Measurements from ENCODE around the gene PSMD13. TPM values are rescaled to one million over a fixed set of nuclear protein-coding genes. Genes with fewer than 3 reads are reported as not detected.

Gene PSMD13
- total and polyA plus RNA-seq, 2 donors (not counting 1 experiment from before 2014, with no cell fraction given), result 98.0 to 104 TPM

- H3K27ac Mint-ChIP-seq, result no peak overlapping the region
- 92% methylated on average over 5 of the region's 7 CpGs for WGBS (ENCODE audit: insufficient coverage)
Measured at GRCh38 chr11:224424-224823, 12.4 kb upstream of the PSMD13 start.

More at GRCh38 chr11:224424-224823, 12.4 kb upstream of the PSMD13 start:
- H3K27me3 ChIP-seq (replicated peaks in 1 of 4; ENCODE audit: control extremely low read depth in 1 of 4, control insufficient read depth in 3 of 4, insufficient read depth in 4 of 4, low read length in 3 of 4), result no peaks in the 10 kb centered on the region
- no peak overlapping the region for H2AFZ ChIP-seq (ENCODE audit: insufficient read depth, low read depth, low read length, poor library complexity, severe bottlenecking)
- H4K20me1 ChIP-seq (ENCODE audit: control insufficient read depth, insufficient read depth, low read length, poor library complexity, severe bottlenecking), result no peaks in the 10 kb centered on the region
- peaks cover 34% of the 10 kb centered on the region for H3K79me2 ChIP-seq (ENCODE audit: control insufficient read depth, insufficient read depth, low read length)
- TF ChIP-seq EZH2 (IDR thresholded peaks at IDR 0.05; ENCODE audit: borderline replicate concordance, insufficient read depth, low read depth, low read length, poor library complexity, severe bottlenecking) (no peak), CTCF (IDR thresholded peaks at IDR 0.05) (no peak)
- H3K9ac ChIP-seq (ENCODE audit: low read length), result no peak overlapping the region
- no peak overlapping the region for H3K4me3 ChIP-seq (ENCODE audit: control extremely low read depth in 1 of 5, extremely low read depth in 1 of 5, insufficient read depth in 1 of 5, low read depth in 2 of 5, low read length in 4 of 5)
- no peaks in the 10 kb centered on the region for H3K9me3 ChIP-seq (ENCODE audit: control extremely low read depth in 1 of 3, control insufficient read depth in 2 of 3, insufficient read depth in 1 of 3, low read length in 2 of 3)
- Mint-ChIP-seq H3K4me3 (no peak overlapping the region), H3K9me3 (ENCODE audit: insufficient read depth) (no peaks in the 10 kb centered on the region), H3K4me1 (peaks cover 6% of the 10 kb centered on the region), H3K27me3 (no peaks in the 10 kb centered on the region)
- no peak overlapping the region for H3K4me2 ChIP-seq (replicated peaks; ENCODE audit: low read depth, low read length, poor library complexity, severe bottlenecking)
- intact Hi-C loops (cut with micrococcal nuclease), result no loop called here
- no peak overlapping the region for H3K27ac ChIP-seq (ENCODE audit: low read length in 2 of 2)
- no peaks in the 10 kb centered on the region for H3K4me1 ChIP-seq (ENCODE audit: control insufficient read depth in 2 of 2, insufficient read depth in 2 of 2, low read length in 2 of 2)
- ATAC-seq (ENCODE audit: low read depth), result no peak
- ChIA-PET CTCF (no interaction called here), POLR2A (no interaction called here)
- peaks cover 0 to 20% of the 10 kb centered on the region in 2 experiments for H3K36me3 ChIP-seq (replicated peaks in 1 of 2; ENCODE audit: control extremely low read depth in 1 of 2, control insufficient read depth in 1 of 2, extremely low read depth in 1 of 2, insufficient read depth in 2 of 2, low read length in 1 of 2)
- no peak for DNase-seq

All from B cell (primary cell).